Caco-2 (cell line): ENCODE results near the gene BLVRA. TPM values are rescaled to one million over a fixed set of nuclear protein-coding genes. Genes with fewer than 3 reads are reported as not detected.
"Not testable (repeated sequence)": the region's sequence is repeated elsewhere in the genome, so short reads cannot be mapped to it uniquely, and the experiment has no call there.

Source experiments
- BruUV-seq: library from RNA; stranded (reverse); fragments of 400-500 nt; replicated peaks from 2 replicates; lab custom pipeline; 2021; lab: Mats Ljungman, UMichigan
- CTCF ChIA-PET: fragments of 300-600 bp; sonication (Branson Sonifier 250); formaldehyde crosslinking; loops from one replicate; lab custom pipeline; 2022; ENCODE audit warnings: antibody characterized with exemption; lab: Charles Lee
- POLR2A ChIA-PET: fragments of 300-600 bp; sonication (Branson Sonifier 250); formaldehyde crosslinking; loops from one replicate; lab custom pipeline; 2022; ENCODE audit warnings: antibody characterized with exemption; lab: Charles Lee
- DNase-seq, 2 experiments: peaks; one replicate each; pipeline versions ENCODE4 v3.0.0 to v3.0.0-alpha.2; 2020 to 2022
- H3K27me3 ChIP-seq: replicated peaks from 2 replicates; pipeline ENCODE4 v1.6.0; 2011; ENCODE audit warnings: low read length; ENCODE audit not compliant: control insufficient read depth, insufficient read depth
- H3K36me3 ChIP-seq: 2 replicates; pipeline ENCODE4 v1.5.1; 2011; ENCODE audit warnings: low read length; ENCODE audit not compliant: control insufficient read depth, insufficient read depth
- H3K4me1 ChIP-seq: fragments of 250-450 bp; sonication (Bioruptor Pico); 2 replicates; pipeline ENCODE4 v1.5.1; 2020; ENCODE audit warnings: mild to moderate bottlenecking
- H3K4me3 ChIP-seq: 2 replicates; pipeline ENCODE4 v1.5.1; 2011; ENCODE audit warnings: low read depth, mild to moderate bottlenecking, control low read depth, low read length
- H3K9me3 ChIP-seq: fragments of 250-450 bp; sonication (Bioruptor Pico); 2 replicates; pipeline ENCODE4 v1.5.1; 2020; ENCODE audit warnings: mild to moderate bottlenecking, moderate library complexity
- H3K27ac Mint-ChIP-seq: one replicate; pipeline ENCODE4 v1.8.0; 2022; ENCODE audit warnings: mixed read lengths; ENCODE audit not compliant: unreplicated experiment
- H3K27me3 Mint-ChIP-seq: one replicate; pipeline ENCODE4 v1.8.0; 2022; ENCODE audit warnings: mixed read lengths; ENCODE audit not compliant: insufficient read depth, unreplicated experiment
- H3K36me3 Mint-ChIP-seq: one replicate; pipeline ENCODE4 v1.8.0; 2022; ENCODE audit warnings: mild to moderate bottlenecking, mixed read lengths; ENCODE audit not compliant: insufficient read depth, unreplicated experiment
- H3K4me1 Mint-ChIP-seq: one replicate; pipeline ENCODE4 v1.8.0; 2022; ENCODE audit warnings: low read depth, mixed read lengths; ENCODE audit not compliant: unreplicated experiment
- H3K4me3 Mint-ChIP-seq: one replicate; pipeline ENCODE4 v1.8.0; 2022; ENCODE audit warnings: mild to moderate bottlenecking, moderate library complexity, mixed read lengths; ENCODE audit not compliant: unreplicated experiment
- H3K9me3 Mint-ChIP-seq: one replicate; pipeline ENCODE4 v1.8.0; 2022; ENCODE audit warnings: mixed read lengths; ENCODE audit not compliant: unreplicated experiment
- CTCF ChIP-seq, 2 experiments: fragments of 200-600 bp in 1 of 2; IDR thresholded peaks; 1 replicate in 1 of 2; 2 replicates in 1 of 2; pipeline versions ENCODE4 v1.5.1 to v1.8.0; 2011 to 2022; ENCODE audit warnings: antibody characterized with exemption in 1 of 2, control low read depth in 1 of 2, inconsistent platforms in 1 of 2, low read depth in 1 of 2, low read length in 1 of 2, mild to moderate bottlenecking in 1 of 2, moderate library complexity in 1 of 2; ENCODE audit not compliant: insufficient read depth in 1 of 2, severe bottlenecking in 1 of 2, unreplicated experiment in 1 of 2
- intact Hi-C: fragments of 100-400 bp; cut with micrococcal nuclease; formaldehyde crosslinking; loops from one replicate; pipeline ENCODE4 v1.10.0; 2022; ENCODE audit not compliant: unreplicated experiment
- total RNA-seq: library from RNA; stranded (reverse); gene quantifications from 2 replicates; pipeline ENCODE4 v1.2.3, GENCODE V29; 2022

The BLVRA gene
- total RNA-seq, 1 experiment from 2014 or later, result 27.9 TPM

DNA sequence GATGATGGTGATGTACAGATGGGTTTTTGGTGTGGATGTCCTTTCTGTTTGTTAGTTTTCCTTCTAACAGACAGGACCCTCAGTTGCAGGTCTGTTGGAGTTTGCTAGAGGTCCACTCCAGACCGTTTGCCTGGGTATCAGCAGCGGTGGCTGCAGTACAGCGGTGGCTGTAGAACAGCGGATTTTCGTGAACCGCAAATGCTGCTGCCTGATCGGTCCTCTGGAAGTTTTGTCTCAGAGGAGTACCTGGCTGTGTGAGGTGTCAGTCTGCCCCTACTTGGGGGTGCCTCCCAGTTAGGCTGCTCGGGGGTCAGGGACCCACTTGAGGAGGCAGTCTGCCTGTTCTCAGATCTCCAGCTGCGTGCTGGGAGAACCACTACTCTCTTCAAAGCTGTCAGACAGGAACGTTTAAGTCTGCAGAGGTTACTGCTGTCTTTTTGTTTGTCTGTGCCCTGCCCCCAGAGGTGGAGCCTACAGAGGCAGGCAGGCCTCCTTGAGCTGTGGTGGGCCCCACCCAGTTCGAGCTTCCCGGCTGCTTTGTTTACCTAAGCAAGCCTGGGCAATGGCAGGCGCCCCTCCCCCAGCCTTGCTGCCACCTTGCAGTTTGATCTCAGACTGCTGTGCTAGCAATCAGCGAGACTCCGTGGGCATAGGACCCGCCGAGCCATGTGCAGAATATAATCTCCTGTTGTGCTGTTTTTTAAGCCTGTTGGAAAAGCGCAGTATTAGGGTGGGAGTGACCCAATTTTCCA, 20.0 kb downstream of the BLVRA start:
- DNase-seq, BruUV-seq, H3K9me3 ChIP-seq, H3K4me3 Mint-ChIP-seq, H3K27me3 ChIP-seq, H3K27ac Mint-ChIP-seq, H3K36me3 ChIP-seq, H3K4me1 ChIP-seq, H3K4me3 ChIP-seq, POLR2A ChIA-PET, intact Hi-C loops, H3K36me3 Mint-ChIP-seq, H3K27me3 Mint-ChIP-seq, CTCF ChIA-PET: not testable (repeated sequence)
- H3K9me3 Mint-ChIP-seq, result peaks cover 19% of the 10 kb centered on the region
- H3K4me1 Mint-ChIP-seq, result peaks cover 10% of the 10 kb centered on the region

- ChIA-PET CTCF (no interaction called here), POLR2A (no interaction called here)
- no peak overlapping the region for H3K4me3 Mint-ChIP-seq
- no peak for TF ChIP-seq CTCF (IDR thresholded peaks at IDR 0.05; ENCODE audit: insufficient read depth in 1 of 2, low read depth in 1 of 2, low read length in 1 of 2, severe bottlenecking in 1 of 2, unreplicated experiment in 1 of 2)
- BruUV-seq, result no TSS peak
- no peaks in the 10 kb centered on the region for H3K36me3 ChIP-seq
- no peaks in the 10 kb centered on the region for H3K27me3 ChIP-seq
- H3K36me3 Mint-ChIP-seq, result no peaks in the 10 kb centered on the region
- no peaks in the 10 kb centered on the region for H3K27me3 Mint-ChIP-seq
- H3K4me1 Mint-ChIP-seq, result peaks cover 10% of the 10 kb centered on the region
- no peak for DNase-seq
- no peak overlapping the region for H3K4me3 ChIP-seq
- no peak overlapping the region for H3K27ac Mint-ChIP-seq
- H3K4me1 ChIP-seq, result 0 out of 2 replicates have a peak, but pooled peaks cover 6% of the 10 kb centered on the region
- peaks cover 19% of the 10 kb centered on the region for H3K9me3 Mint-ChIP-seq
- intact Hi-C loops, result no loop called here
- H3K9me3 ChIP-seq, result no peaks in the 10 kb centered on the region
Observed at GRCh38 chr7:43779045-43779812, 20.7 kb downstream of the BLVRA start.

DNA sequence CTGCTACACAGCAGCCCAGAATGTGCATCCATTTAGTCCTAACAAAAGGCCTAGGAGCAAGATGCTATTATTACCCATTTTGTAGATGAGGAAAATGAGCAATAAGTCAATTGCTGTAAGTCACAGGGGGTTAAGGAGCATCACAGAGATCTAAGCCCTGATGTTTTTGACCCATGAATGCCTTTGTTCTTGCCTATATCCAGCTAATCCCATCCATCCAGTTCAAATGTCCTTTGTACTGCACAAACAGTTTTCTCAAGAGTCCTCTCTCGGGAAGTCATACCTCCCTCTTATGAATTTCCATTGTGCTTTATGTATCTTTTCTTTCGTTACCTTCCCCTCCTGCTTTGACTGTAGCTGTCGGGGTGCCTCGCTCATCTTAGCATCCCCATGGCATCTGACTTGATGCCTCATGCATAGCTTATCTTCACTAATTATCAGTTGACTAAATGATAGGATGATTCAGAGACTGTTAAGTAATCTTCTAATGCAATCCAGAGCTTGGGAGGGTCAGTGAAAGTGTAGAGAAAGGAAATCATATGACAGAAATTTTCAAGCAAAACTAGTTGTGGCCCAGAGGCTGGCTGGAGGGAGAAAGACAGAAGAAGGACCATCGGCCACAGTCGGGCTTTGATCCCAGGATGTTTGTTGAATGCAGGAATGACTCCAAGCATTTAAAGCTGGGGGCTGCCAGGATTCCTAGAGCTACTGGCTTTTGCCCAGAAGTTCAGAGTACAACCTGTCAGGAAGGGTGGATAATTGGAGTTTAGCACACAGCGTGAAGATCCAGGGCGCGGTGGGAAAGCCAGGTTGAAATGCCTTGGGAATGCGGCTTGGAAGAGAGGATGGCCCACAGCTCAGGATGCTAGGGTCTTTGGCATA, 23.5 kb downstream of the BLVRA start:
- Mint-ChIP-seq H3K9me3 (peaks cover 9% of the 10 kb centered on the region), H3K36me3 (no peaks in the 10 kb centered on the region), H3K4me3 (no peak overlapping the region), H3K27me3 (no peaks in the 10 kb centered on the region), H3K4me1 (peaks cover 10% of the 10 kb centered on the region), H3K27ac (no peak overlapping the region)
- no peak for TF ChIP-seq CTCF (IDR thresholded peaks at IDR 0.05; ENCODE audit: insufficient read depth in 1 of 2, low read depth in 1 of 2, low read length in 1 of 2, severe bottlenecking in 1 of 2, unreplicated experiment in 1 of 2)
- Histone ChIP-seq H3K27me3 (no peaks in the 10 kb centered on the region), H3K9me3 (no peaks in the 10 kb centered on the region), H3K4me1 (0 out of 2 replicates have a peak, but pooled peaks cover 6% of the 10 kb centered on the region), H3K4me3 (no peak overlapping the region), H3K36me3 (no peaks in the 10 kb centered on the region)
- intact Hi-C loops, result no loop called here
- POLR2A ChIA-PET, result no interaction called here
- CTCF ChIA-PET, result no interaction called here
- no peak for DNase-seq
- no TSS peak for BruUV-seq
